ENCODE results near the gene ANKRD13D. TPM values are rescaled to one million over a fixed set of nuclear protein-coding genes. Genes with fewer than 3 reads are reported as not detected.

Gene ANKRD13D
- total and polyA plus RNA-seq, 9 donors, result 16.2 to 35.5 (median 30.6) TPM

- Histone ChIP-seq H3K36me3 (ENCODE audit: control insufficient read depth, insufficient read depth, low read length) (peaks cover 54% of the 10 kb centered on the region), H3K27me3 (ENCODE audit: control insufficient read depth, insufficient read depth, low read length) (no peaks in the 10 kb centered on the region), H3K27ac (ENCODE audit: low read length) (peak overlapping the region; percentile 13), H3K4me3 (ENCODE audit: low read length) (no peak overlapping the region), H3K9me3 (replicated peaks; ENCODE audit: control insufficient read depth, low read depth, low read length) (no peaks in the 10 kb centered on the region), H3K4me1 (ENCODE audit: control insufficient read depth, insufficient read depth, low read length) (peaks cover 95% of the 10 kb centered on the region)
- WGBS (ENCODE audit: insufficient coverage), result 65% methylated on average over 12 of the region's 14 CpGs
- no peak for DNase-seq
These were observed 15.7 kb upstream of the ANKRD13D start for GRCh38 chr11:67273260-67273990.

- Histone ChIP-seq H3K27ac (ENCODE audit: low read length) (peak overlapping the region; percentile 59), H3K4me3 (ENCODE audit: low read length) (no peak overlapping the region), H3K27me3 (ENCODE audit: control insufficient read depth, insufficient read depth, low read length) (no peaks in the 10 kb centered on the region), H3K4me1 (ENCODE audit: control insufficient read depth, insufficient read depth, low read length) (peaks cover 86% of the 10 kb centered on the region), H3K9me3 (replicated peaks; ENCODE audit: control insufficient read depth, low read depth, low read length) (no peaks in the 10 kb centered on the region), H3K36me3 (ENCODE audit: control insufficient read depth, insufficient read depth, low read length) (peaks cover 56% of the 10 kb centered on the region)
- 49% methylated on average over 28 of the region's 35 CpGs for WGBS (ENCODE audit: insufficient coverage)
- DNase-seq, result no peak
These were observed 14.1 kb upstream of the ANKRD13D start for GRCh38 chr11:67274768-67275605.

GRCh38 chr11:67275606-67276409 is 13.3 kb upstream of the ANKRD13D start:
- DNase-seq, result no peak
- Histone ChIP-seq H3K4me1 (ENCODE audit: control insufficient read depth, insufficient read depth, low read length) (peaks cover 86% of the 10 kb centered on the region), H3K36me3 (ENCODE audit: control insufficient read depth, insufficient read depth, low read length) (peaks cover 64% of the 10 kb centered on the region), H3K27me3 (ENCODE audit: control insufficient read depth, insufficient read depth, low read length) (no peaks in the 10 kb centered on the region), H3K27ac (ENCODE audit: low read length) (peak overlapping the region; percentile 99), H3K9me3 (replicated peaks; ENCODE audit: control insufficient read depth, low read depth, low read length) (no peaks in the 10 kb centered on the region), H3K4me3 (ENCODE audit: low read length) (no peak overlapping the region)
- WGBS (ENCODE audit: insufficient coverage), result 87% methylated on average over 16 of the region's 17 CpGs

GRCh38 chr11:67276781-67277230 is 12.3 kb upstream of the ANKRD13D start:
- no peaks in the 10 kb centered on the region for H3K9me3 ChIP-seq (replicated peaks; ENCODE audit: control insufficient read depth, low read depth, low read length)
- H3K36me3 ChIP-seq (ENCODE audit: control insufficient read depth, insufficient read depth, low read length), result peaks cover 67% of the 10 kb centered on the region
- WGBS (ENCODE audit: insufficient coverage), result 30% methylated on average over 12 of the region's 16 CpGs
- DNase-seq, result peak; percentile 75
- H3K27ac ChIP-seq (ENCODE audit: low read length), result peak overlapping the region; percentile 99
- H3K27me3 ChIP-seq (ENCODE audit: control insufficient read depth, insufficient read depth, low read length), result no peaks in the 10 kb centered on the region
- peaks cover 79% of the 10 kb centered on the region for H3K4me1 ChIP-seq (ENCODE audit: control insufficient read depth, insufficient read depth, low read length)
- peak overlapping the region; percentile 39 for H3K4me3 ChIP-seq (ENCODE audit: low read length)

GRCh38 chr11:67277231-67277961 is 11.7 kb upstream of the ANKRD13D start:
- Histone ChIP-seq H3K27me3 (ENCODE audit: control insufficient read depth, insufficient read depth, low read length) (no peaks in the 10 kb centered on the region), H3K9me3 (replicated peaks; ENCODE audit: control insufficient read depth, low read depth, low read length) (no peaks in the 10 kb centered on the region), H3K27ac (ENCODE audit: low read length) (peak overlapping the region; percentile 99), H3K4me3 (ENCODE audit: low read length) (peak overlapping the region; percentile 39), H3K4me1 (ENCODE audit: control insufficient read depth, insufficient read depth, low read length) (peaks cover 73% of the 10 kb centered on the region), H3K36me3 (ENCODE audit: control insufficient read depth, insufficient read depth, low read length) (peaks cover 67% of the 10 kb centered on the region)
- DNase-seq, result peak; percentile 93
- WGBS (ENCODE audit: insufficient coverage), result 12% methylated on average over 18 of the region's 24 CpGs

GRCh38 chr11:67278135-67278938 is 10.8 kb upstream of the ANKRD13D start:
- no peaks in the 10 kb centered on the region for H3K9me3 ChIP-seq (replicated peaks; ENCODE audit: control insufficient read depth, low read depth, low read length)
- DNase-seq, result no peak
- WGBS (ENCODE audit: insufficient coverage), result 82% methylated on average over 13 of the region's 14 CpGs
- H3K36me3 ChIP-seq (ENCODE audit: control insufficient read depth, insufficient read depth, low read length), result peaks cover 68% of the 10 kb centered on the region
- H3K4me3 ChIP-seq (ENCODE audit: low read length), result no peak overlapping the region
- no peaks in the 10 kb centered on the region for H3K27me3 ChIP-seq (ENCODE audit: control insufficient read depth, insufficient read depth, low read length)
- peaks cover 63% of the 10 kb centered on the region for H3K4me1 ChIP-seq (ENCODE audit: control insufficient read depth, insufficient read depth, low read length)
- H3K27ac ChIP-seq (ENCODE audit: low read length), result peak overlapping the region; percentile 99

- H3K27me3 ChIP-seq (ENCODE audit: control insufficient read depth, insufficient read depth, low read length), result no peaks in the 10 kb centered on the region
- no peaks in the 10 kb centered on the region for H3K9me3 ChIP-seq (replicated peaks; ENCODE audit: control insufficient read depth, low read depth, low read length)
- no peak overlapping the region for H3K4me3 ChIP-seq (ENCODE audit: low read length)
- H3K36me3 ChIP-seq (ENCODE audit: control insufficient read depth, insufficient read depth, low read length), result peaks cover 75% of the 10 kb centered on the region
- no peak for DNase-seq
- WGBS (ENCODE audit: insufficient coverage), result 86% methylated on average over 12 of the region's 14 CpGs
- no peak overlapping the region for H3K27ac ChIP-seq (ENCODE audit: low read length)
- H3K4me1 ChIP-seq (ENCODE audit: control insufficient read depth, insufficient read depth, low read length), result peaks cover 63% of the 10 kb centered on the region
These were observed 10.0 kb upstream of the ANKRD13D start for GRCh38 chr11:67278939-67279588.

- H3K36me3 ChIP-seq (ENCODE audit: control insufficient read depth, insufficient read depth, low read length), result peaks cover 82% of the 10 kb centered on the region
- no peak overlapping the region for H3K27ac ChIP-seq (ENCODE audit: low read length)
- 90% methylated on average over 8 of the region's 17 CpGs for WGBS (ENCODE audit: insufficient coverage)
- H3K27me3 ChIP-seq (ENCODE audit: control insufficient read depth, insufficient read depth, low read length), result no peaks in the 10 kb centered on the region
- no peak for DNase-seq
- H3K9me3 ChIP-seq (replicated peaks; ENCODE audit: control insufficient read depth, low read depth, low read length), result no peaks in the 10 kb centered on the region
- no peak overlapping the region for H3K4me3 ChIP-seq (ENCODE audit: low read length)
- peaks cover 56% of the 10 kb centered on the region for H3K4me1 ChIP-seq (ENCODE audit: control insufficient read depth, insufficient read depth, low read length)
These were observed 9.3 kb upstream of the ANKRD13D start for GRCh38 chr11:67279589-67280340.
